Mucosa of stomach (tissue), 1 donor: Measurements from ENCODE around the gene FABP1.

Experiments used
- H3K27me3 ChIP-seq: one replicate; pipeline ENCODE4 v1.7.0; 2013; ENCODE audit warnings: mild to moderate bottlenecking, low read length; ENCODE audit not compliant: control insufficient read depth, insufficient read depth
- H3K36me3 ChIP-seq: one replicate; pipeline ENCODE4 v1.7.0; 2013; ENCODE audit warnings: low read length; ENCODE audit not compliant: control insufficient read depth, insufficient read depth
- H3K4me1 ChIP-seq: one replicate; pipeline ENCODE4 v1.7.0; 2013; ENCODE audit warnings: mild to moderate bottlenecking, low read length; ENCODE audit not compliant: control insufficient read depth, insufficient read depth
- H3K4me3 ChIP-seq: one replicate; pipeline ENCODE4 v1.7.0; 2013; ENCODE audit warnings: low read length
- H3K9ac ChIP-seq: one replicate; pipeline ENCODE4 v1.7.0; 2013; ENCODE audit warnings: mild to moderate bottlenecking, low read length, moderate library complexity
- H3K9me3 ChIP-seq: one replicate; pipeline ENCODE4 v1.7.0; 2013; ENCODE audit warnings: mild to moderate bottlenecking, low read length, moderate library complexity; ENCODE audit not compliant: control insufficient read depth
- donor health status: Pancreatic carcinoma.

Gene FABP1

GRCh38 chr2:88133875-88134274, 6.0 kb upstream of the FABP1 start:
- Histone ChIP-seq H3K4me1 (peaks cover 9% of the 10 kb centered on the region), H3K36me3 (no peaks in the 10 kb centered on the region)

DNA sequence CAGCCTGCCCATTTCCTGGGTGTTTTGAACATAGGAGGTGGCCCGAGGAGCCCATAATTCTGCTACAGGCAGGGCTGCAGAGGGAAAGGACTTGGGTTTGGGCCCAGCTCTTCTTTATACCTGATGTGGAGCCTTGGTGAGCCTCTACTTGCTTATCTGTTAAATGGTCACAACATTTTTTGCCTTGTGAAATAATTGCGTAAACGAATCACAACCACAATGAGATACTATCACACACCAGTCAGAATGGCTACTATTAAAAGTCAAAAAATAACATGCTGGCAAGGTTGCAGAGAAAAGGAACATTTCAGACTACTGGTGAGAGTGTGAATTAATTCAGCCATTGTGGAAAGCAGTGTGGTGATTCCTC, 4.1 kb upstream of the FABP1 start:
- Histone ChIP-seq H3K9ac (no peak overlapping the region), H3K36me3 (no peaks in the 10 kb centered on the region), H3K4me3 (no peak overlapping the region), H3K9me3 (no peaks in the 10 kb centered on the region), H3K4me1 (peaks cover 13% of the 10 kb centered on the region), H3K27me3 (peaks cover 5% of the 10 kb centered on the region)

More at GRCh38 chr2:88133875-88134274, 6.0 kb upstream of the FABP1 start:
- H3K9me3 ChIP-seq: no peaks in the 10 kb centered on the region
- no peak overlapping the region for H3K9ac ChIP-seq
- H3K4me3 ChIP-seq: no peak overlapping the region
- peaks cover 5% of the 10 kb centered on the region for H3K27me3 ChIP-seq

DNA sequence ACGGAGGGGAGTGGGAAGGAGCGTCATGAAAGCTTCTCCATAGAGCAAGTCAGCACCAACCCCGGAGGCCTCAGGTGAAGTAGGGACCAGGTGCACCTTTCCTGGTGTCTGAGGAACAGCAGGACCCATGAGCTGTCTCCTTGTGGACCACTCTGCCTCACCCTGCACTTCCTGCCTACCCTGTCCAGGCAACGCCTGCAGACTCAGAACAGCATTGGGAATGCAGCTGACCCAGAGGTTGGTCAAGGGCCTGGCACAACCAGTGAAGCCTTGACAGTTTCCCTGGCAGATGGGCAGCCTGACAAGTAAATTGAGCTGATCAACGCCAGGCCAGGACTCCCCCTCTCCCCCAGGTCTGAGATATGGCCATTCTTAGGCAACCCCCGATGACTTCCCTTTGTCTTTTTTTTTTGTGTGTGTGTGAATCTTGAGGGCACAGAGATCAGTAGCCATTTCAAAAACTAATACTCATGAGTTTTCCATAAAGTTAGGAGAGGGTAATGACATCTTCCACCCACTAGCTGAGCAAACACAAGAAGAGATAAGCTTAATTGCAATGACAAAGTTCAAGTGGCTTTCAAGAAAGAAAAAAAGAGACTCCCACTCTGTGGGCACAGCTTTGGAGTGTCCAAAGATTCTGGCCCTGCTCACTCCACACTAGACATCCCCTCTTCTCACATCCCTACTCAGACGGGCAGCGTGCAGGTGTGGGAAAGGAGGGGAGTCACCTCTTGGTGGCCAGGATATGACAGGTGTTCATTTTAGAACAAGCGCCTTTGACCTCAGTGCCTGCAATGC, 3.5 kb upstream of the FABP1 start:
- H3K9me3 ChIP-seq: no peaks in the 10 kb centered on the region
- peaks cover 3% of the 10 kb centered on the region for H3K27me3 ChIP-seq
- peaks cover 13% of the 10 kb centered on the region for H3K4me1 ChIP-seq
- H3K4me3 ChIP-seq: no peak overlapping the region
- no peak overlapping the region for H3K9ac ChIP-seq
- H3K36me3 ChIP-seq: no peaks in the 10 kb centered on the region

GRCh38 chr2:88129313-88129959, 1.6 kb upstream of the FABP1 start:
- H3K36me3 ChIP-seq: no peaks in the 10 kb centered on the region
- H3K9ac ChIP-seq: no peak overlapping the region
- no peaks in the 10 kb centered on the region for H3K27me3 ChIP-seq
- H3K4me1 ChIP-seq: peaks cover 13% of the 10 kb centered on the region
- H3K9me3 ChIP-seq: no peaks in the 10 kb centered on the region
- no peak overlapping the region for H3K4me3 ChIP-seq

GRCh38 chr2:88128654-88129312, 921 bp upstream of the FABP1 start:
- Histone ChIP-seq H3K36me3 (no peaks in the 10 kb centered on the region), H3K27me3 (no peaks in the 10 kb centered on the region), H3K4me1 (peaks cover 13% of the 10 kb centered on the region), H3K4me3 (no peak overlapping the region), H3K9me3 (no peaks in the 10 kb centered on the region), H3K9ac (no peak overlapping the region)

- Histone ChIP-seq H3K9ac (no peak overlapping the region), H3K4me3 (no peak overlapping the region), H3K4me1 (peaks cover 13% of the 10 kb centered on the region), H3K36me3 (no peaks in the 10 kb centered on the region), H3K27me3 (no peaks in the 10 kb centered on the region), H3K9me3 (no peaks in the 10 kb centered on the region)
These were observed 299 bp downstream of the FABP1 start for GRCh38 chr2:88127638-88127887.

GRCh38 chr2:88126772-88127637, 857 bp downstream of the FABP1 start:
- Histone ChIP-seq H3K27me3 (no peaks in the 10 kb centered on the region), H3K4me3 (no peak overlapping the region), H3K4me1 (peaks cover 12% of the 10 kb centered on the region), H3K36me3 (no peaks in the 10 kb centered on the region), H3K9me3 (no peaks in the 10 kb centered on the region), H3K9ac (no peak overlapping the region)

- Histone ChIP-seq H3K4me1 (peaks cover 4% of the 10 kb centered on the region), H3K4me3 (no peak overlapping the region), H3K27me3 (no peaks in the 10 kb centered on the region), H3K9ac (no peak overlapping the region), H3K36me3 (no peaks in the 10 kb centered on the region), H3K9me3 (no peaks in the 10 kb centered on the region)
These were observed 1.7 kb downstream of the FABP1 start for GRCh38 chr2:88125924-88126771.

DNA sequence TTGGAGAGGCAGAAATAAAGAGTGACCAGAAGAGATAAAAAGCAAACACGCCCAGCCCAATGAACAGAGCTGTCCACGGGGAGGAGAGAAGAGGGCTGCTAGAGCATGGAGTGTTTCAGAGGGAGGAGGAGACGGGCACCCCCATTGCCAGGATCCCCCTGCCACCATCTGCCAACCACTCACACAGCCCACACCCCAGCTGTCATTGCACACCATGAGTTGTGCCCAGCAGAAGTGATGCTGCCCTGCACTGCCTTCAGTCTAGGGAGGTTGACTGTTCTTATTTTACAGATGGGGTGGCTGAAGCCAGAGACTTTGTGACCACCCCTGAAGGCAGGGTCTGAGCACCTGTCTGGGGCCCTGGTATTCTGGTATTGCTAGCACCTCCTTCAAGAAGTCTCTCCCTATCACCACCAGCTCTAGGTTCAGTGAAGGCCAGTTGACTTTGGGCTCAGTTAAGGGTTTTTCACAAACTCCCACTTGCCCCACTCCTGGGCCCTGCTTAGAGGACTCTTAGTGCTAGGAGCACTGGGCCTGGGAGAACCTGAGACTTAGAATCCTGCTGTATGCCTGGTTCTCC, 2.4 kb downstream of the FABP1 start:
- peaks cover 4% of the 10 kb centered on the region for H3K4me1 ChIP-seq
- no peaks in the 10 kb centered on the region for H3K36me3 ChIP-seq
- no peaks in the 10 kb centered on the region for H3K27me3 ChIP-seq
- no peaks in the 10 kb centered on the region for H3K9me3 ChIP-seq
- no peak overlapping the region for H3K4me3 ChIP-seq
- no peak overlapping the region for H3K9ac ChIP-seq

DNA sequence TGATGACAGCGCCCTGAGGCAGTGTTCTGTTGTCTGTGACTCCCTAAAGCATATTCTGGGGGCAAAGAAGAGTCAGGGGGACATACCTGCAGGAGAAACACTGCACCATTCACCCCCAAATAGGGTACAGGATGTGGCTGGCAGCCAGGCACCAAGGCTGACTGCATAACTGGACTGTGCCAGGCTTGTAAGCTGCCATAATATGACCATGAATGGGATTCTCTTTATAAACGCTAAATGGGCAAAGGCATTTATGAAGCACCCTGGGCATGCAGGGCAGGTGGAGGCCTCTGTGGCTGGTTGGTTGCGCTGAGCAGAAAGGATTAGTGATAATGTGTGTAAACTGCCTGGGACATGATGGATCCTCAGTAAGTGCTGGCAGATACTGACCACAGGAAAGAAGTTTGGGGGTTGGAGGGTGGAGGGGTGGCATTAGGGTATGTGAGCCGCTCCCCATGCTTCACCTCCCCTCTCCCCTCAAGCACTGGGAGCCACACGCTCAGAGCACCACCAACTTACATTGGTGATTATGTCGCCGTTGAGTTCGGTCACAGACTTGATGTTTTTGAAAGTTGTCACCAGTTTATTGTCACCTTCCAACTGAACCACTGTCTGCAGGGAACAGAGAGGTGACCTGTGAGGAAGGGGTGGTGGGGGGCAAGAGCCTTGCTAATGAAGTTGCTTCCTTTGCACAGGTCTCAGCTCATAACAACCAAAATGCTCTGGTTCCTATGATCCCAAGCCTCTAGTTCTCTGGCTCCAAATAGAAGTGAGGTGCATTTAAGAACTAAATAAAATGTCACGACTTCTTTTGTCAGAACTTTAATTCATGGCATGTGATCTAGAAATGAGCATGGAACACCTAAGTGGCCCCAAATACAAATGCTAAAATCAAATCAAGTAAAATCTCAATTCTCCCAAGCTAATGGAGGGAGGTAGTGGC, 3.6 kb downstream of the FABP1 start:
- Histone ChIP-seq H3K9me3 (no peaks in the 10 kb centered on the region), H3K27me3 (no peaks in the 10 kb centered on the region), H3K4me1 (peaks cover 4% of the 10 kb centered on the region), H3K36me3 (no peaks in the 10 kb centered on the region), H3K4me3 (no peak overlapping the region), H3K9ac (no peak overlapping the region)
